ENCODE data around the gene METTL6. TPM values are rescaled to one million over a fixed set of nuclear protein-coding genes. Genes with fewer than 3 reads are reported as not detected.

METTL6 gene
- total and polyA plus RNA-seq, 2 of the 4 experiments (the other 2 are of a cell fraction) = 15.4 to 21.5 TPM

DNA sequence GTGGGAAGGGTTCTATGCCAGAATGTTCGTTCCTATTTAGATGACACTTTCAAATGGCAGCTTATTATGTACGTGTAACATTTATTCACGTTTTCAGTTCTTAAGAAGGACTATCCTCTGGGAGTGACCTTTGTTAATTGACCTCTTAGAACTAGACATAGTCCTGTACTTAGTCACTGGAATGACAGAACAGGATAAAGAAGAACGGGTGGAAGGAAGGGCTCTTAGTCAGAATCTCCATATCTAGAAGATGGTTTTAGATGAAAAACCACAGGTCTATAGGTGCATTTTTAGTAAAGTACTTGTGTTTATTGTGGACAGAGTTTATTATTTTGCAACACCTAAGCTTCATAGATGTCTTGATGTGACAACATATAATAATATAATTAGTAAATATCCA, 6.5 kb downstream of the METTL6 start:
- no peak overlapping the region for H3K56ac ChIP-seq (ENCODE audit: extremely low read depth, insufficient read depth, low read length)
- H3K9me3 ChIP-seq (ENCODE audit: control insufficient read depth, insufficient read depth, low read length) = no peaks in the 10 kb centered on the region
- H3K9ac ChIP-seq (ENCODE audit: low read depth, low read length) = no peak overlapping the region
- in situ Hi-C loops (cut with MboI; ENCODE audit: low sequenced_read_pairs) (no loop called here), intact Hi-C loops (cut with micrococcal nuclease) (no loop called here), dilution Hi-C loops (cut with HindIII; ENCODE audit: low sequenced_read_pairs, unreplicated experiment) (no loop called here)
- no peaks in the 10 kb centered on the region for H3K9me1 ChIP-seq (ENCODE audit: insufficient read depth, low read length)
- ChIA-PET POLR2A (ENCODE audit: unreplicated experiment) (no interaction called here), CTCF (no interaction called here)
- ATAC-seq (ENCODE audit: low read depth) = peak; percentile 49; the same call in 1 of the 2 replicates
- no peaks in the 10 kb centered on the region for H3K27me3 ChIP-seq (ENCODE audit: control insufficient read depth, insufficient read depth, low read length)
- no peak overlapping the region for H2AFZ ChIP-seq (replicated peaks; ENCODE audit: low read length, poor library complexity)
- H4K5ac ChIP-seq (ENCODE audit: low read depth, low read length) = no peak overlapping the region
- no peak overlapping the region for H2AK5ac ChIP-seq (ENCODE audit: low read depth, low read length)
- peaks cover 0 to 11% of the 10 kb centered on the region in 2 experiments for H3K79me1 ChIP-seq (ENCODE audit: low read depth in 1 of 2, low read length in 2 of 2)
- H2BK5ac ChIP-seq (ENCODE audit: low read depth, low read length, poor library complexity, severe bottlenecking) = no peak overlapping the region
- TF ChIP-seq BHLHE40 (IDR thresholded peaks at IDR 0.05; ENCODE audit: low read depth, low read length) (no peak), CHD1 (IDR thresholded peaks at IDR 0.05; ENCODE audit: low read depth, low read length) (no peak), RAD21 (IDR thresholded peaks at IDR 0.05; ENCODE audit: low read length) (no peak), RFX5 (IDR thresholded peaks at IDR 0.05; ENCODE audit: low read depth, low read length) (no peak), MAFK (IDR thresholded peaks at IDR 0.05; ENCODE audit: low read depth, low read length) (no peak), SMC3 (IDR thresholded peaks at IDR 0.05; ENCODE audit: low read depth, low read length) (no peak), CEBPB (IDR thresholded peaks at IDR 0.05; ENCODE audit: low read depth, low read length) (no peak), MXI1 (IDR thresholded peaks at IDR 0.05; ENCODE audit: borderline replicate concordance, low read depth, low read length) (no peak), ELK1 (IDR thresholded peaks at IDR 0.05; ENCODE audit: borderline replicate concordance, low read depth, low read length) (no peak), FOS (IDR thresholded peaks at IDR 0.05; ENCODE audit: low read depth, low read length) (no peak), RCOR1 (IDR thresholded peaks at IDR 0.05; ENCODE audit: insufficient replicate concordance, low read length) (no peak), NFE2L2 (IDR thresholded peaks at IDR 0.05; ENCODE audit: low read depth, low read length) (no peak), MAZ (IDR thresholded peaks at IDR 0.05; ENCODE audit: borderline replicate concordance, low read depth, low read length) (no peak), POLR2A (IDR thresholded peaks at IDR 0.05; ENCODE audit: low read depth, low read length) (no peak), USF2 (IDR thresholded peaks at IDR 0.05; ENCODE audit: low read depth, low read length) (no peak)
- TF ChIP-seq, protein P1, sequence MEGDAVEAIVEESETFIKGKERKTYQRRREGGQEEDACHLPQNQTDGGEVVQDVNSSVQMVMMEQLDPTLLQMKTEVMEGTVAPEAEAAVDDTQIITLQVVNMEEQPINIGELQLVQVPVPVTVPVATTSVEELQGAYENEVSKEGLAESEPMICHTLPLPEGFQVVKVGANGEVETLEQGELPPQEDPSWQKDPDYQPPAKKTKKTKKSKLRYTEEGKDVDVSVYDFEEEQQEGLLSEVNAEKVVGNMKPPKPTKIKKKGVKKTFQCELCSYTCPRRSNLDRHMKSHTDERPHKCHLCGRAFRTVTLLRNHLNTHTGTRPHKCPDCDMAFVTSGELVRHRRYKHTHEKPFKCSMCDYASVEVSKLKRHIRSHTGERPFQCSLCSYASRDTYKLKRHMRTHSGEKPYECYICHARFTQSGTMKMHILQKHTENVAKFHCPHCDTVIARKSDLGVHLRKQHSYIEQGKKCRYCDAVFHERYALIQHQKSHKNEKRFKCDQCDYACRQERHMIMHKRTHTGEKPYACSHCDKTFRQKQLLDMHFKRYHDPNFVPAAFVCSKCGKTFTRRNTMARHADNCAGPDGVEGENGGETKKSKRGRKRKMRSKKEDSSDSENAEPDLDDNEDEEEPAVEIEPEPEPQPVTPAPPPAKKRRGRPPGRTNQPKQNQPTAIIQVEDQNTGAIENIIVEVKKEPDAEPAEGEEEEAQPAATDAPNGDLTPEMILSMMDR (conservative IDR thresholded peaks at IDR 0.05; ENCODE audit: low read depth, low read length) = no peak
- DNase-seq = peak; percentile 53
- H3K27ac ChIP-seq (ENCODE audit: insufficient read depth, low read length) = no peak overlapping the region
- no peak overlapping the region for H2BK20ac ChIP-seq (ENCODE audit: low read depth, low read length)
- no peak overlapping the region for H3K4ac ChIP-seq (ENCODE audit: low read depth, low read length)
- no peaks in the 10 kb centered on the region for H4K20me1 ChIP-seq (ENCODE audit: insufficient read depth, low read length)
- no peak overlapping the region for H3K4me3 ChIP-seq (ENCODE audit: insufficient read depth, low read depth, low read length)
- no peak overlapping the region for H3K4me2 ChIP-seq (ENCODE audit: low read depth, low read length)
- H3K18ac ChIP-seq (ENCODE audit: low read depth, low read length) = no peak overlapping the region
- no peak overlapping the region for H4K8ac ChIP-seq (ENCODE audit: low read depth in 2 of 2, low read length in 2 of 2)
- H2BK15ac ChIP-seq (ENCODE audit: low read depth, low read length) = no peak overlapping the region
- peaks cover 19% of the 10 kb centered on the region for H3K36me3 ChIP-seq (ENCODE audit: control insufficient read depth, insufficient read depth, low read length)
- H4K91ac ChIP-seq (ENCODE audit: insufficient read depth, low read depth, low read length) = no peak overlapping the region
- no peak overlapping the region for H2BK120ac ChIP-seq (ENCODE audit: low read depth, low read length)
- no peak overlapping the region for H2AK9ac ChIP-seq (replicated peaks; ENCODE audit: low read depth, low read length, poor library complexity)
- no peak overlapping the region for H3K14ac ChIP-seq (replicated peaks; ENCODE audit: low read depth, low read length)
- no CpG with 5 or more reads among the region's 4 CpGs for WGBS, 2 experiments (ENCODE audit: extremely low coverage in 2 of 2, insufficient read length in 1 of 2)
- no peaks in the 10 kb centered on the region for H3K4me1 ChIP-seq (ENCODE audit: control insufficient read depth, insufficient read depth, low read length)
- H3K23ac ChIP-seq (ENCODE audit: low read depth, low read length) = no peak overlapping the region
- no TSS peak for BruUV-seq (replicated peaks)
